ENCODE results near the gene PGAM2.
"Not testable (repeated sequence)": the region's sequence is repeated elsewhere in the genome, so short reads cannot be mapped to it uniquely, and the experiment has no call there.

Gene PGAM2

DNA sequence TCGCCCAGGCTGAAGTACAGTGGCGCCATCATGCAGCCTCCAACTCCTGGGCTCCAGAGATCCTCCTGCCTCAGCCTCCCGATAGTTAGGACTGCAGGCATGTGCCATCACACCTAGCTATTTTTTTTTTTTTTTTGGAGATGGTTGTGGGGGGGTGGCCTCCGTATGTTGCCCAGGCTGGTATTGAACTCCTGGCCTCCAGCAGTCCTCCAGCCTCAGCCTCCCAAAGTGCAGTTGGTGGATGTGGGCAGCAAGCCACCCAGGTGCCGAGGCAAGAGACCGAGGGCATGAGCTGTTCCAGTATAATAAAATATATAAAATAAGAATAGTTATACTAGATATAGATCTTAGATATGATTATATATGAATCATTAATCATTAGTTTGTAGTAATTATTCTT lies 45.5 kb downstream of the PGAM2 start:
- DNase-seq (ENCODE audit: low spot score): not testable (repeated sequence)

DNA sequence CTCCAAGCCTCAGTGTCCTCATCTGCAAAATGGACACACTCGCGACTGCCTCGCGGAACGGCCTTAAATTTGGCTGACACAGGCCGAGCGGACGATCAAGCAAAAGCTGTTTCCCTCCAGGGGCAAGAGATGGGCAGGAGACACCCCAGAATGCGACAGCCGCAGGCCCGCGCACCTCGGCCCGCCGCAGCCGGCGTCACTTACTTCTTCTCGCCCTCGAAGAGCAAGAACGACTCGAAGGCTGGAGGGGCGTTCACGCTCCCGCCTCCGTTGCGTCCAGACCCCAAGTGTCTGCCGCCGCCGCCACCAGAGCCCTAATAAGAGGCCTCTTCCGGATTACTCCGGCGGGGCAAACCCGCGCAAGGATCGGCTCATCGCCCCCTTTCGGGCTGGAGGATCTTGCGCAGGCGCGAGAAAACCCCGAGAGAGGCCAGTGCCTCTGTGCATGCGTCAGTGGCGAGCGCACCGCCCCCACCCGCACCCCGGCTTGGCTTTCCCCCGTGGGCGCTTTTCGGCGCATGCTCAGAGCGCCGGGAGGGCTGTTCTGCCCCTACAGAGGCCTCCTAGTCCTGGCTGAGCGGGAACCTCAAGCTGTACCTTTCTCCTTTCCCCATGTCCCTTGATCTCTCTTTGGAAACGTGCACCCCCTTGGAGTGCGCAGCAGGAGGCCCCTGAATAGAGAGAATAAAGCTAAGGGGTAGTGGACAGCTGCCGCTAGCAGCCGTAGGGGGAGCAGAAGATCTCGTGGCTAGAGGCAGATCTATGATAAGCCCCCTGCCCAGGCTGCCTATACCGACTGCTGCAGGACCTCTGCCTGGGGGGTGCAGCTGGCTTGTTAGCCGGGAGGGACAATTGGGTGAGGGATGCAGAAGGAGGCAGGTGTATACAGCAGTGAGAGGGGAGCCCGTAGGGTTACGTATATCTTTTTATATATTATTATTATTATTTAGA lies 46.2 kb downstream of the PGAM2 start:
- peak; percentile 99 for DNase-seq (ENCODE audit: low spot score)

DNA sequence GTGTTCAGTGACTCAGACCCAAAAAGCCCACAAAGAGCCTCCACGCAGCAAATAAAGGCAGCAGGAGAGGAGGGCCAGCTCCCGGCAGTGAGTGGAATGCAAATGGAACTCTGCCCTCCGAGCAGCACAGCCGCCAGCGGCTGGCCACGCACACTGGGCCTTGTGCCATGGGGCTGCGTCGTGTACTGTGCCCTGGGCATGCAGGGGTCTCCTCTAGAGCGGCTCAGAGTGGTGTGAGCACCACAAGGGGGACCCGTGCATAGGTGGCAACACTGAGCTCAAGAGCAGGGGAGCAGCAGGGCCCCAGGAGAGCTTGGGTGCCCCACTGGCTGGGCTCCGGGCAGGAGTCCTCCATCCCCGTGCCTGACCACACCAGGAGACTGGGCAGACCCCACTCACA lies 50.3 kb downstream of the PGAM2 start:
- not testable (repeated sequence) for DNase-seq (ENCODE audit: low spot score)

Data from COLO829 (cell line).